GM21515 (cell line): ENCODE data around the gene PAPPA.

Source experiments
- ATAC-seq: cut with Tn5 transposase; IDR thresholded peaks from one replicate; pipeline ENCODE4 v1.9.1; 2021; ENCODE audit not compliant: unreplicated experiment

The PAPPA gene

GRCh38 chr9:116336133-116336862 lies 182.7 kb downstream of the PAPPA start:
- no peak for ATAC-seq

- no peak for ATAC-seq
These were observed 183.4 kb downstream of the PAPPA start for GRCh38 chr9:116337015-116337414.

GRCh38 chr9:116340270-116340669 lies 186.7 kb downstream of the PAPPA start:
- ATAC-seq: no peak

- ATAC-seq: no peak
These were observed 188.5 kb downstream of the PAPPA start for GRCh38 chr9:116342061-116342460.

- ATAC-seq: no peak
These were observed 189.3 kb downstream of the PAPPA start for GRCh38 chr9:116342941-116343340.

- ATAC-seq: no peak
These were observed 190.8 kb downstream of the PAPPA start for GRCh38 chr9:116344416-116344815.

- ATAC-seq: no peak
These were observed 191.8 kb downstream of the PAPPA start for GRCh38 chr9:116345393-116345792.

GRCh38 chr9:116345817-116346216 lies 192.2 kb downstream of the PAPPA start:
- no peak for ATAC-seq

GRCh38 chr9:116349684-116350083 lies 196.1 kb downstream of the PAPPA start:
- ATAC-seq: no peak

- no peak for ATAC-seq
These were observed 196.6 kb downstream of the PAPPA start for GRCh38 chr9:116350213-116350612.

- no peak for ATAC-seq
These were observed 199.4 kb downstream of the PAPPA start for GRCh38 chr9:116352958-116353357.

GRCh38 chr9:116355153-116355921 lies 201.7 kb downstream of the PAPPA start:
- no peak for ATAC-seq

GRCh38 chr9:116358251-116358650 lies 204.7 kb downstream of the PAPPA start:
- ATAC-seq: no peak

GRCh38 chr9:116360016-116360415 lies 206.4 kb downstream of the PAPPA start:
- no peak for ATAC-seq

- ATAC-seq: no peak
These were observed 207.4 kb downstream of the PAPPA start for GRCh38 chr9:116360989-116361388.

GRCh38 chr9:116361547-116361946 lies 208.0 kb downstream of the PAPPA start:
- no peak for ATAC-seq

- ATAC-seq: no peak
These were observed 208.9 kb downstream of the PAPPA start for GRCh38 chr9:116362493-116362892.

GRCh38 chr9:116365056-116365471 lies 211.5 kb downstream of the PAPPA start:
- no peak for ATAC-seq

GRCh38 chr9:116366241-116366640 lies 212.7 kb downstream of the PAPPA start:
- ATAC-seq: no peak

GRCh38 chr9:116368680-116369079 lies 215.1 kb downstream of the PAPPA start:
- no peak for ATAC-seq

GRCh38 chr9:116369706-116370105 lies 216.1 kb downstream of the PAPPA start:
- no peak for ATAC-seq

- no peak for ATAC-seq
These were observed 217.0 kb downstream of the PAPPA start for GRCh38 chr9:116370556-116370955.
